OCI-LY1 (cell line): ENCODE measurements around the gene ELK4.

Experiments used
- EZH2 ChIP-seq: fragments of 200-600 bp; sonication (generic), shearing (Covaris generic); IDR thresholded peaks from 2 replicates; pipeline ENCODE4 v1.8.0; 2017; ENCODE audit warnings: borderline replicate concordance, mixed run types, mild to moderate bottlenecking, antibody characterized with exemption, low read length, moderate library complexity, mixed read lengths
- TF ChIP-seq, protein P1 (sequence below): fragments of 200-600 bp; sonication (generic), shearing (Covaris generic); IDR thresholded peaks from 2 replicates; pipeline ENCODE4 v1.5.1; 2017; ENCODE audit warnings: mild to moderate bottlenecking, antibody characterized with exemption, low read length, moderate library complexity, mixed read lengths

- TF ChIP-seq, protein P1, sequence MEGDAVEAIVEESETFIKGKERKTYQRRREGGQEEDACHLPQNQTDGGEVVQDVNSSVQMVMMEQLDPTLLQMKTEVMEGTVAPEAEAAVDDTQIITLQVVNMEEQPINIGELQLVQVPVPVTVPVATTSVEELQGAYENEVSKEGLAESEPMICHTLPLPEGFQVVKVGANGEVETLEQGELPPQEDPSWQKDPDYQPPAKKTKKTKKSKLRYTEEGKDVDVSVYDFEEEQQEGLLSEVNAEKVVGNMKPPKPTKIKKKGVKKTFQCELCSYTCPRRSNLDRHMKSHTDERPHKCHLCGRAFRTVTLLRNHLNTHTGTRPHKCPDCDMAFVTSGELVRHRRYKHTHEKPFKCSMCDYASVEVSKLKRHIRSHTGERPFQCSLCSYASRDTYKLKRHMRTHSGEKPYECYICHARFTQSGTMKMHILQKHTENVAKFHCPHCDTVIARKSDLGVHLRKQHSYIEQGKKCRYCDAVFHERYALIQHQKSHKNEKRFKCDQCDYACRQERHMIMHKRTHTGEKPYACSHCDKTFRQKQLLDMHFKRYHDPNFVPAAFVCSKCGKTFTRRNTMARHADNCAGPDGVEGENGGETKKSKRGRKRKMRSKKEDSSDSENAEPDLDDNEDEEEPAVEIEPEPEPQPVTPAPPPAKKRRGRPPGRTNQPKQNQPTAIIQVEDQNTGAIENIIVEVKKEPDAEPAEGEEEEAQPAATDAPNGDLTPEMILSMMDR = no peak
- no peak for TF ChIP-seq EZH2
These were observed 59.4 kb downstream of the ELK4 start for GRCh38 chr1:205572421-205572820.
